H9 (cell line): ENCODE measurements around the gene CP. TPM values are rescaled to one million over a fixed set of nuclear protein-coding genes. Genes with fewer than 3 reads are reported as not detected.

Experiments
- DNase-seq: peaks from one replicate; pipeline ENCODE4 v3.0.0-alpha.2; 2017
- H2AFZ ChIP-seq: one replicate; pipeline ENCODE4 v1.6.1; 2013; ENCODE audit warnings: mild to moderate bottlenecking, low read length, control low read depth, moderate library complexity
- H2AK5ac ChIP-seq: 2 replicates; pipeline ENCODE4 v1.6.1; 2013; ENCODE audit warnings: low read length, control low read depth, mixed read lengths; ENCODE audit not compliant: insufficient read length
- H2BK120ac ChIP-seq: one replicate; pipeline ENCODE4 v1.6.1; 2013; ENCODE audit warnings: low read depth, mild to moderate bottlenecking, low read length, control low read depth, inconsistent platforms; ENCODE audit not compliant: poor library complexity, severe bottlenecking
- H2BK12ac ChIP-seq: 2 replicates; pipeline ENCODE4 v1.6.1; 2013; ENCODE audit warnings: low read length, control low read depth, mixed read lengths, low read depth; ENCODE audit not compliant: insufficient read length
- H2BK15ac ChIP-seq: 2 replicates; pipeline ENCODE4 v1.6.1; 2013; ENCODE audit warnings: low read depth, low read length, control low read depth
- H2BK20ac ChIP-seq: one replicate; pipeline ENCODE4 v1.6.1; 2013; ENCODE audit warnings: low read depth, mild to moderate bottlenecking, low read length, control low read depth, inconsistent platforms; ENCODE audit not compliant: poor library complexity, severe bottlenecking
- H2BK5ac ChIP-seq: 2 replicates; pipeline ENCODE4 v1.6.1; 2013; ENCODE audit warnings: low read length, control low read depth, mixed read lengths; ENCODE audit not compliant: insufficient read length
- H3K14ac ChIP-seq: 2 replicates; pipeline ENCODE4 v1.6.1; 2013; ENCODE audit warnings: low read length, control low read depth; ENCODE audit not compliant: insufficient read depth
- H3K18ac ChIP-seq: 2 replicates; pipeline ENCODE4 v1.6.1; 2013; ENCODE audit warnings: low read depth, mild to moderate bottlenecking, mixed read lengths, low read length, control low read depth; ENCODE audit not compliant: insufficient read length
- H3K23ac ChIP-seq: 2 replicates; pipeline ENCODE4 v1.6.1; 2013; ENCODE audit warnings: low read length, control low read depth, mixed read lengths, low read depth; ENCODE audit not compliant: insufficient read length
- H3K23me2 ChIP-seq: 2 replicates; pipeline ENCODE4 v1.6.1; 2013; ENCODE audit warnings: low read depth, mild to moderate bottlenecking, mixed read lengths, low read length, control low read depth; ENCODE audit not compliant: insufficient read length, poor library complexity, severe bottlenecking
- H3K27ac ChIP-seq: 2 replicates; pipeline ENCODE4 v1.5.1; 2013; ENCODE audit warnings: low read length, control low read depth, mixed read lengths, low read depth; ENCODE audit not compliant: insufficient read length
- H3K27me3 ChIP-seq: 2 replicates; pipeline ENCODE4 v1.6.1; 2013; ENCODE audit warnings: low read length, control low read depth, inconsistent platforms; ENCODE audit not compliant: insufficient read depth
- H3K4ac ChIP-seq: 2 replicates; pipeline ENCODE4 v1.6.1; 2013; ENCODE audit warnings: low read depth, mild to moderate bottlenecking, control low read depth, inconsistent platforms, low read length, moderate library complexity
- H3K4me1 ChIP-seq: 2 replicates; pipeline ENCODE4 v1.6.1; 2013; ENCODE audit warnings: low read length, control low read depth, inconsistent platforms; ENCODE audit not compliant: insufficient read depth
- H3K4me2 ChIP-seq: 2 replicates; pipeline ENCODE4 v1.6.1; 2013; ENCODE audit warnings: low read length, control low read depth, mixed read lengths; ENCODE audit not compliant: insufficient read length, insufficient read depth
- H3K56ac ChIP-seq: 2 replicates; pipeline ENCODE4 v1.6.1; 2013; ENCODE audit warnings: low read depth, mild to moderate bottlenecking, mixed read lengths, low read length, control low read depth; ENCODE audit not compliant: insufficient read length
- H3K79me1 ChIP-seq: 2 replicates; pipeline ENCODE4 v1.6.1; 2013; ENCODE audit warnings: low read depth, mild to moderate bottlenecking, moderate library complexity, low read length, control low read depth, inconsistent platforms; ENCODE audit not compliant: insufficient read depth, poor library complexity, severe bottlenecking
- H3K79me2 ChIP-seq: 2 replicates; pipeline ENCODE4 v1.6.1; 2013; ENCODE audit warnings: low read length, control low read depth, inconsistent platforms; ENCODE audit not compliant: insufficient read depth
- H3K9ac ChIP-seq: 2 replicates; pipeline ENCODE4 v1.6.1; 2013; ENCODE audit warnings: low read length, control low read depth, mixed read lengths; ENCODE audit not compliant: insufficient read length; ENCODE audit errors: extremely low read depth
- H3K9me3 ChIP-seq: one replicate; pipeline ENCODE4 v1.6.1; 2013; ENCODE audit warnings: low read depth, low read length, inconsistent platforms; ENCODE audit not compliant: control insufficient read depth
- H3T11ph ChIP-seq: one replicate; pipeline ENCODE4 v1.6.1; 2013; ENCODE audit warnings: mild to moderate bottlenecking, low read length, control low read depth, inconsistent platforms
- H4K20me1 ChIP-seq: one replicate; pipeline ENCODE4 v1.6.1; 2013; ENCODE audit not compliant: control insufficient read depth, insufficient read length, insufficient read depth
- H4K5ac ChIP-seq: 2 replicates; pipeline ENCODE4 v1.6.1; 2013; ENCODE audit warnings: low read depth, mild to moderate bottlenecking, mixed read lengths, low read length, control low read depth; ENCODE audit not compliant: insufficient read length
- H4K8ac ChIP-seq: replicated peaks from 2 replicates; pipeline ENCODE4 v1.6.1; 2013; ENCODE audit warnings: low read length, control low read depth, mixed read lengths, low read depth; ENCODE audit not compliant: insufficient read length
- H4K91ac ChIP-seq: 2 replicates; pipeline ENCODE4 v1.6.1; 2013; ENCODE audit warnings: low read depth, mild to moderate bottlenecking, moderate library complexity, mixed read lengths, low read length, control low read depth; ENCODE audit not compliant: insufficient read length
- H3K27ac Mint-ChIP-seq, 3 experiments: 2 replicates in 2 of 3; 3 replicates in 1 of 3; pipeline ENCODE4 v1.8.0; 2020 to 2021; ENCODE audit warnings: mixed read lengths in 3 of 3, mild to moderate bottlenecking in 1 of 3, moderate library complexity in 1 of 3
- H3K27me3 Mint-ChIP-seq: 2 replicates; pipeline ENCODE4 v1.8.0; 2021; ENCODE audit warnings: low read depth, mild to moderate bottlenecking, moderate library complexity, mixed read lengths
- H3K36me3 Mint-ChIP-seq, 3 experiments: 2 replicates in 2 of 3; 3 replicates in 1 of 3; pipeline ENCODE4 v1.8.0; 2020 to 2021; ENCODE audit warnings: low read depth in 3 of 3, mixed read lengths in 3 of 3; ENCODE audit not compliant: insufficient read depth in 1 of 3
- H3K4me1 Mint-ChIP-seq, 2 experiments: 2 replicates each; pipeline ENCODE4 v1.8.0; 2020; ENCODE audit warnings: mixed read lengths in 2 of 2
- H3K4me3 Mint-ChIP-seq, 2 experiments: 2 replicates in 1 of 2; 3 replicates in 1 of 2; pipeline ENCODE4 v1.8.0; 2020 to 2021; ENCODE audit warnings: mild to moderate bottlenecking in 2 of 2, mixed read lengths in 2 of 2, moderate library complexity in 1 of 2
- H3K9me3 Mint-ChIP-seq, 2 experiments: 2 replicates in 1 of 2; 3 replicates in 1 of 2; pipeline ENCODE4 v1.8.0; 2020; ENCODE audit warnings: mild to moderate bottlenecking in 2 of 2, mixed read lengths in 2 of 2, moderate library complexity in 1 of 2
- CTCF ChIP-seq: fragments of 200-600 bp; sonication (generic); conservative IDR thresholded peaks from 3 replicates; pipeline ENCODE4 v1.8.0; 2021; ENCODE audit warnings: antibody characterized with exemption, mild to moderate bottlenecking
- WGBS: extraction: QIAGEN DNeasy Blood & Tissue Kit; methylation state at CpG from one replicate; pipeline ENCODE4 v1.1.7; 2013; ENCODE audit warnings: missing lambda C conversion rate, low lambda C conversion rate, mixed read lengths; ENCODE audit not compliant: insufficient read length; ENCODE audit errors: extremely low coverage; 5-methylcytosine and 5-hydroxymethylcytosine counted together
- total RNA-seq: library from RNA; stranded (reverse); gene quantifications from 2 replicates; pipeline ENCODE4 v1.2.1, GENCODE V29; 2021

The CP gene
- total RNA-seq, 1 experiment from 2014 or later: 1.1 TPM

GRCh38 chr3:149212386-149212785 is 9.2 kb downstream of the CP start:
- Histone ChIP-seq H3K4me2 (no peak overlapping the region), H2AFZ (no peak overlapping the region), H3K14ac (no peak overlapping the region), H3K18ac (no peak overlapping the region), H2BK20ac (no peak overlapping the region), H4K91ac (no peak overlapping the region), H3K9me3 (no peaks in the 10 kb centered on the region), H3K79me1 (no peaks in the 10 kb centered on the region), H3K23ac (no peak overlapping the region), H3K27me3 (no peaks in the 10 kb centered on the region), H4K20me1 (no peaks in the 10 kb centered on the region), H3K56ac (no peak overlapping the region), H4K8ac (no peak overlapping the region), H2BK120ac (no peak overlapping the region), H3K4ac (no peak overlapping the region), H3K27ac (no peak overlapping the region), H2BK12ac (no peak overlapping the region), H3K9ac (no peak overlapping the region), H3K23me2 (no peaks in the 10 kb centered on the region), H2AK5ac (no peak overlapping the region), H3K79me2 (no peaks in the 10 kb centered on the region), H2BK5ac (no peak overlapping the region), H3T11ph (no peak overlapping the region), H4K5ac (no peak overlapping the region), H3K4me1 (no peaks in the 10 kb centered on the region), H2BK15ac (no peak overlapping the region)
- Mint-ChIP-seq H3K9me3 (no peaks in the 10 kb centered on the region), H3K27ac (no peak overlapping the region), H3K4me3 (no peak overlapping the region), H3K4me1 (peaks cover 11 to 12% of the 10 kb centered on the region in 2 experiments), H3K27me3 (no peaks in the 10 kb centered on the region), H3K36me3 (no peaks in the 10 kb centered on the region)
- no peak for DNase-seq
- TF ChIP-seq CTCF: no peak
- WGBS: no CpG with 5 or more reads among the region's 1 CpG
